CD14-positive monocyte (primary cell): ENCODE measurements around the gene TRIM61. TPM values are rescaled to one million over a fixed set of nuclear protein-coding genes. Genes with fewer than 3 reads are reported as not detected.

Source experiments
- DNase-seq, 3 donors: peaks; one replicate each; pipeline ENCODE4 v3.0.0-alpha.2; 2011 to 2022
- H2AFZ ChIP-seq: 2 replicates; pipeline ENCODE4 v1.6.0; 2012; ENCODE audit warnings: mild to moderate bottlenecking, low read depth, low read length, inconsistent platforms; ENCODE audit not compliant: insufficient read depth, poor library complexity, severe bottlenecking
- H3K27ac ChIP-seq, 2 donors: 1 replicate in 1 of 2; 2 replicates in 1 of 2; pipeline ENCODE4 v1.5.1; 2012 to 2013; ENCODE audit warnings: low read length in 2 of 2, control low read depth in 1 of 2, inconsistent platforms in 1 of 2, low read depth in 1 of 2, mild to moderate bottlenecking in 1 of 2
- H3K27me3 ChIP-seq, 2 donors: one replicate each; pipeline versions ENCODE4 v1.6.0 to v1.6.1; 2011 to 2013; ENCODE audit warnings: low read length in 2 of 2; ENCODE audit not compliant: control insufficient read depth in 2 of 2, insufficient read depth in 2 of 2
- H3K36me3 ChIP-seq, 2 donors: replicated peaks in 1 of 2; 1 replicate in 1 of 2; 2 replicates in 1 of 2; pipeline versions ENCODE4 v1.5.1 to v1.6.1; 2012 to 2013; ENCODE audit warnings: low read length in 2 of 2, control low read depth in 1 of 2, inconsistent platforms in 1 of 2, mild to moderate bottlenecking in 1 of 2; ENCODE audit not compliant: insufficient read depth in 2 of 2, control insufficient read depth in 1 of 2
- H3K4me1 ChIP-seq, 2 donors: 1 replicate in 1 of 2; 2 replicates in 1 of 2; pipeline versions ENCODE4 v1.5.1 to v1.6.1; 2012 to 2013; ENCODE audit warnings: low read length in 2 of 2, control low read depth in 1 of 2, inconsistent platforms in 1 of 2, mild to moderate bottlenecking in 1 of 2, moderate library complexity in 1 of 2; ENCODE audit not compliant: insufficient read depth in 2 of 2, control insufficient read depth in 1 of 2
- H3K4me2 ChIP-seq: replicated peaks from 2 replicates; pipeline ENCODE3; 2012; ENCODE audit warnings: low read length, moderate library complexity, mild to moderate bottlenecking; ENCODE audit not compliant: poor library complexity, severe bottlenecking; ENCODE audit errors: extremely low read depth
- H3K4me3 ChIP-seq, 3 experiments: fragments of 200-600 bp in 1 of 3; sonication (generic) in 1 of 3; replicated peaks in 1 of 3; 1 replicate in 2 of 3; 2 replicates in 1 of 3; pipeline ENCODE4 v1.5.1; 2011 to 2013; ENCODE audit warnings: low read length in 3 of 3, mild to moderate bottlenecking in 3 of 3, control low read depth in 2 of 3, low read depth in 2 of 3, inconsistent platforms in 1 of 3, moderate library complexity in 1 of 3
- H3K79me2 ChIP-seq: 2 replicates; pipeline ENCODE4 v1.6.0; 2012; ENCODE audit warnings: mild to moderate bottlenecking, control low read depth, inconsistent platforms, low read length, moderate library complexity; ENCODE audit not compliant: insufficient read depth
- H3K9ac ChIP-seq: 2 replicates; pipeline ENCODE4 v1.6.0; 2017; ENCODE audit warnings: low read length, mild to moderate bottlenecking; ENCODE audit not compliant: insufficient read depth, poor library complexity, severe bottlenecking
- H3K9me3 ChIP-seq, 2 donors: replicated peaks in 1 of 2; 1 replicate in 1 of 2; 2 replicates in 1 of 2; pipeline versions ENCODE4 v1.5.1 to v1.6.1; 2012 to 2013; ENCODE audit warnings: low read length in 2 of 2, control low read depth in 1 of 2; ENCODE audit not compliant: control insufficient read depth in 1 of 2, insufficient read depth in 1 of 2
- H4K20me1 ChIP-seq: 2 replicates; pipeline ENCODE4 v1.6.0; 2012; ENCODE audit warnings: mild to moderate bottlenecking, low read length, control low read depth, moderate library complexity; ENCODE audit not compliant: insufficient read depth
- H3K27ac Mint-ChIP-seq, 7 donors: one replicate each; pipeline ENCODE4 v1.8.0; 2020; ENCODE audit warnings: mild to moderate bottlenecking in 7 of 7, mixed read lengths in 7 of 7, moderate library complexity in 6 of 7, inconsistent platforms in 2 of 7
- H3K27me3 Mint-ChIP-seq, 3 donors: one replicate each; pipeline ENCODE4 v1.8.0; 2021 to 2022; ENCODE audit warnings: low read depth in 3 of 3, mild to moderate bottlenecking in 3 of 3, mixed read lengths in 3 of 3, moderate library complexity in 3 of 3, inconsistent platforms in 1 of 3
- H3K36me3 Mint-ChIP-seq, 2 donors: one replicate each; pipeline ENCODE4 v1.8.0; 2020; ENCODE audit warnings: mixed read lengths in 2 of 2, inconsistent platforms in 1 of 2, mild to moderate bottlenecking in 1 of 2
- H3K4me1 Mint-ChIP-seq: one replicate; pipeline ENCODE4 v1.8.0; 2020; ENCODE audit warnings: mild to moderate bottlenecking, mixed read lengths
- H3K4me3 Mint-ChIP-seq, 2 donors: one replicate each; pipeline ENCODE4 v1.8.0; 2020; ENCODE audit warnings: mild to moderate bottlenecking in 2 of 2, mixed read lengths in 2 of 2, moderate library complexity in 1 of 2
- H3K9me3 Mint-ChIP-seq, 7 donors: one replicate each; pipeline ENCODE4 v1.8.0; 2020 to 2022; ENCODE audit warnings: mixed read lengths in 7 of 7, mild to moderate bottlenecking in 6 of 7, moderate library complexity in 6 of 7, inconsistent platforms in 2 of 7
- WGBS: methylation state at CpG from one replicate; pipeline ENCODE4 v1.1.5; 2013; ENCODE audit warnings: missing lambda C conversion rate; ENCODE audit not compliant: insufficient coverage; 5-methylcytosine and 5-hydroxymethylcytosine counted together
- intact Hi-C, 2 donors: fragments of 100-400 bp; cut with micrococcal nuclease; formaldehyde crosslinking; loops; one replicate each; pipeline versions ENCODE4 v1.15.0 to v1.15.1; 2023
- polyA plus RNA-seq, 3 donors: library from polyadenylated mRNA; depleted of rRNA in 1 of 3; unstranded in 2 of 3; stranded (reverse) in 1 of 3; fragments of 300-500 nt in 2 of 3; fragments of >200 nt in 1 of 3; fragmentation: Illumina TruSeq in 2 of 3; gene quantifications; 1 replicate in 2 of 3; 2 replicates in 1 of 3; pipeline ENCODE4 v1.2.3, GENCODE V29; 2012 to 2021
- TF ChIP-seq, protein P1 (sequence below): fragments of 200-600 bp; IDR thresholded peaks from one replicate; pipeline ENCODE4 v1.8.0; 2022; ENCODE audit warnings: antibody characterized with exemption, mild to moderate bottlenecking

TRIM61 gene
- polyA plus RNA-seq, 3 donors = 0.04 TPM; not detected in 2

DNA sequence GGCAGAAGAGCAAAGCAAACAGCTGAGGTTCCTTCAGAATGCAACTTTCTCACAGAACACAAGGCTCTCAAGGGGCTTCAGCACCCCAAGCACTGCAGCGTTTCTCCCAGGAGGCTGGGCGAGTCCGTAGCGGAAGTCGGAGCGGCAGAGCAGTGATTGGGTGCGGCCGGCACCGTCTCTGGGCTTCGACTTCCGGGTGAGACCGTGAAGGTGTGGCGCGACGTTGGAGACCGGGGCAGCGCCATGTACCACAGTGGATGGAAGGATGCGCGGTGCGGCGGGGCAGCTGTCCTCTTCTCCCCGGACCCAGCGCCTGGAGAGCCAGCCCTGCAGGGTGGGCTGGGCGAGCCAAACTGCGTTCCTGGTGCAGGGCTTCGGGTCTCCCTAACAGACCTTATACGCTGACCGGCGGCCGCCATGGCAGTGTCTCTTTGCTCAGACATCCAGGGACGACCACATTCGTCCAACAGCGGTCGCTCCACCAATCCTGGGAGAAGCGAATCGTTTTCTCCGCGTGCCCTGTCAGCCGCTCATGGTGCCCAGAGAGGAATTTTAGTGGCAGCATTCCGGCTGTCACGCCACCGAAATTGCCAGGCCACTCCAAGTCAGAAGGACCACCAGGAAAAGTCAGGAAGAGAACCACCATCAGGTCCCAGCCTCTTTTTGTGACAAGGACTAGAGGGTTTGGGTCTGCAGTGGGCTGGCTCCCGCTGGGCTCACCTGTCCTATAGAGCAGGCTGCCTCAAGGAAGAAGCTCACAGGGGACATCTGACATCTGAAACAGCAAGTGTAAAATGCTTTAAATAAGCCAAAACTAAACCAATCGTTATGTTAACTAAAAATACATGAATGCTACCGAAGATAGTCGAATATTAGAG is 20.5 kb downstream of the TRIM61 start:
- 8% methylated on average over 43 of the region's 46 CpGs for WGBS
- Histone ChIP-seq H2AFZ (peak overlapping the region; percentile 98), H3K79me2 (no peaks in the 10 kb centered on the region), H3K4me2 (peak overlapping the region; percentile 84), H3K9me3 (peaks cover 0 to 6% of the 10 kb centered on the region in 2 donors), H3K27ac (no peak overlapping the region), H3K36me3 (no peaks in the 10 kb centered on the region), H3K9ac (peak overlapping the region; percentile 61), H4K20me1 (no peaks in the 10 kb centered on the region), H3K27me3 (no peaks in the 10 kb centered on the region), H3K4me3 (peak overlapping the region; percentile 47 to 83 (median 56)), H3K4me1 (peaks cover 10 to 11% of the 10 kb centered on the region in 2 donors)
- intact Hi-C loops = no loop called here
- peak overlapping the region in 2 of 7 donors; percentile 21 to 64 for H3K27ac Mint-ChIP-seq
- peak; percentile 22 to 58 (median 46) for DNase-seq
- H3K27me3 Mint-ChIP-seq = peaks cover 10 to 17% (median 14%) of the 10 kb centered on the region in 3 donors
- H3K4me1 Mint-ChIP-seq = peaks cover 11% of the 10 kb centered on the region
- no peaks in the 10 kb centered on the region for H3K36me3 Mint-ChIP-seq
- H3K9me3 Mint-ChIP-seq = peaks cover 0 to 21% (median 9%) of the 10 kb centered on the region in 7 donors
- peak overlapping the region; percentile 85 to 91 for H3K4me3 Mint-ChIP-seq
- TF ChIP-seq, protein P1, sequence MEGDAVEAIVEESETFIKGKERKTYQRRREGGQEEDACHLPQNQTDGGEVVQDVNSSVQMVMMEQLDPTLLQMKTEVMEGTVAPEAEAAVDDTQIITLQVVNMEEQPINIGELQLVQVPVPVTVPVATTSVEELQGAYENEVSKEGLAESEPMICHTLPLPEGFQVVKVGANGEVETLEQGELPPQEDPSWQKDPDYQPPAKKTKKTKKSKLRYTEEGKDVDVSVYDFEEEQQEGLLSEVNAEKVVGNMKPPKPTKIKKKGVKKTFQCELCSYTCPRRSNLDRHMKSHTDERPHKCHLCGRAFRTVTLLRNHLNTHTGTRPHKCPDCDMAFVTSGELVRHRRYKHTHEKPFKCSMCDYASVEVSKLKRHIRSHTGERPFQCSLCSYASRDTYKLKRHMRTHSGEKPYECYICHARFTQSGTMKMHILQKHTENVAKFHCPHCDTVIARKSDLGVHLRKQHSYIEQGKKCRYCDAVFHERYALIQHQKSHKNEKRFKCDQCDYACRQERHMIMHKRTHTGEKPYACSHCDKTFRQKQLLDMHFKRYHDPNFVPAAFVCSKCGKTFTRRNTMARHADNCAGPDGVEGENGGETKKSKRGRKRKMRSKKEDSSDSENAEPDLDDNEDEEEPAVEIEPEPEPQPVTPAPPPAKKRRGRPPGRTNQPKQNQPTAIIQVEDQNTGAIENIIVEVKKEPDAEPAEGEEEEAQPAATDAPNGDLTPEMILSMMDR = no peak

GRCh38 chr4:164955107-164955805 is 22.2 kb downstream of the TRIM61 start:
- peak overlapping the region in 1 of 2 donors; percentile 3 for H3K4me3 Mint-ChIP-seq
- H3K4me3 ChIP-seq = no peak overlapping the region
- H3K36me3 ChIP-seq = no peaks in the 10 kb centered on the region
- peaks cover 11% of the 10 kb centered on the region for H3K4me1 Mint-ChIP-seq
- H3K9me3 ChIP-seq = peaks cover 0 to 6% of the 10 kb centered on the region in 2 donors
- DNase-seq = no peak
- peak overlapping the region; percentile 98 for H2AFZ ChIP-seq
- H3K9ac ChIP-seq = no peak overlapping the region
- H3K27ac ChIP-seq = no peak overlapping the region
- H4K20me1 ChIP-seq = no peaks in the 10 kb centered on the region
- peaks cover 10 to 18% (median 14%) of the 10 kb centered on the region in 3 donors for H3K27me3 Mint-ChIP-seq
- H3K4me2 ChIP-seq = no peak overlapping the region
- H3K36me3 Mint-ChIP-seq = no peaks in the 10 kb centered on the region
- TF ChIP-seq, protein P1 = no peak
- intact Hi-C loops = no loop called here
- peaks cover 0 to 5% of the 10 kb centered on the region in 2 donors for H3K27me3 ChIP-seq
- no peak overlapping the region for H3K27ac Mint-ChIP-seq
- WGBS = 83% methylated on average over 1 of the region's 4 CpGs
- peaks cover 0 to 21% (median 7%) of the 10 kb centered on the region in 7 donors for H3K9me3 Mint-ChIP-seq
- peaks cover 10 to 11% of the 10 kb centered on the region in 2 donors for H3K4me1 ChIP-seq
- no peaks in the 10 kb centered on the region for H3K79me2 ChIP-seq
